RKO (cell line): ENCODE results near the gene FSTL3.
"Not testable (repeated sequence)": the region's sequence is repeated elsewhere in the genome, so short reads cannot be mapped to it uniquely, and the experiment has no call there.

Experiments
- DNase-seq: peaks from one replicate; pipeline ENCODE4 v3.0.0-alpha.2; 2016; ENCODE audit warnings: low spot score

FSTL3 gene

DNA sequence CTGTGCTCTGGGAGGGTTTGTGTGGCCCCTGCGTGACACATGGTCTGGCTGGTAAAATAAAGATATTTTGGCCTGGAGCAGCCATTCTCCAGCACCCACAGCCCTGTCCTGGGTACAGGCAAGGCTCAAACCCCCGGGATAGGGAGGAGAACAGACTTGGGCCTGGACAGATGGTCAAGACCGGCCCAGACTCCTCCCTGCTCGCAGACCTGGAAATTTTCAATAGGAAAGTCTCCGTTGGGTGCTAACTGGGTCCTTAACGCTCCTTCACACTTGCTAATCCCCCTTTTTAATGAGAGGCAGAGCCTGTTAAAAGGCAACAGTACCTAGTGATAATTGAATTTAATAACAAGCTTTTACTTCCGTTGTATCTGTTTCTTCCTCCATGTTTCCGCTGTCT lies 35.1 kb downstream of the FSTL3 start:
- DNase-seq: no peak

DNA sequence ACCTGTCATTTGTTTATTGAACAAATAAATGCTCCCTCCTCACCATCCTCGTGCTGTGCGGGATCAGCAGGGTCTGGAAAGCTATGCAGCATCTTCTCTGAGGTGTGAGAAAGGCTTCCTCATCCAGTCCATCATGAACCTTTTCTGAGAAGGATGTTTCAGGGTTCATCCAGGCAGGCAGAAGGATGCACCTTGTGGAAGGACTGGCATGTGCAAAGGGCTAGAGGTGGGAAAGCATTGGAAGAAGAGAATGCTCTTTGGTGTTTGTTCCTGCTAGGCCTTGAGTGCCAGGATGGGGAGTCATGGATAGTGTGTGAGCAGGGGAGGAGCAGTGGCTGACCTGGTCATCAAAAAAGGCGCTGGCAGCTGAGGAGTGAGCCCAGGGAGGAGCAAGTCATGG lies 39.2 kb downstream of the FSTL3 start:
- DNase-seq: no peak

DNA sequence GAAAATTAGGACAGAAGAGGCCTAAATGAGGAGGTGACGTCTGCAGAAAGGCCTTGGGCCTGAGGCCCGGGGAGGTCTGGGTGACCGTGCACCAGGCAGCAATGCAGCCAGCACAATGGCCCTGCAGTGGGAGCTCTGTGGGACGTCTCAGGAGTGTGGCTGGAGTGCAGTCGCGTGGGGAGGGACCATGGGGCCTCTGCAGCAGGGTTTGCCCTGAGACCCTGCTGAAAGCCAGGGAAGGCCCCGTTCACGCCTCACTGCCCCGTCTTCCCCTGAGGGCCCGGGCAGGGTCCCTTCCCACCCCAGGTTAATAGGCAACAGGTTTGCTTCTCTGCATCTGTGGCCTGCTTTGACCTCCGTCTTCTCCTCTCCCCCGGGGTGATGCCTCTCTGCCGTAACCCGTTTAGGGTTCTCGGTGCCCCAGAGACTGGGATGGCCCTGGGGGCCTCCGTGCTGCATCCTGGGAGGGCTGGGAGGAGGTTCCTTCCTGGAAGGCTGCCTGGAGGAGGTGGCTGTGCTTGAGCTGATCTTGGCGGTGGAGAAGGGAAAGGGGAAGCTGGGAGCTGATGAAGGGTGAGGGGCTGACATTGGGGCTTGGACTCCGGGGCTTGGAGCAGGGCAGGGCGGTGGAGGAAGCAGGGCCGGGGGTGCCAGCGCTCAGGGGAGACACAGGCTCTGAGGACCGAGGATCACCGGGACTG lies 42.2 kb downstream of the FSTL3 start:
- DNase-seq: no peak

DNA sequence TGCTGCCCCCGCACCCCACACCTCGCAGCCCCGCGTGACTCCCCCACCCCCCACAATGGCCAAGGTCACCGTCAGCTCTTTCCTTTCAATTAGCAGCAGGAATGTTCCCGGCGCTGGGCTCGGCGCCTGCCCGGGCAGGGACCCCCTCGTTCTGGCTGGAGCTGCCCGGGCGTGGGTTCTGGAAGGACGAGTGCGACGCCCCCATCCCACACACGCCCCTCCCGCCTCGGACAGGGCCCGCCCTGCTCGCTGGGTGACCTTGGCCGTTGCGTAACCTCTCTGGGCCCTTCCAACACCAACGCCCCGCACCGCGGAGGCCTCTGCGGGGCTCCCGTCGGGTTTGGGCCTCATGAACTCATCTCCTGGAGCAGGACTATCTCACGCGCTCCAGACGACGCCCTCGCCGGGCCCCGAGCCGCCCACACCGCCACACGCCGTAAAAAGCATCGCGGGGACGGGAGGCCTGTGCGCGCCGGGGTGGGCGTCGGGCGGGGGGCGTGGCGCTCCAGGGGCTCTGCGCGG lies 42.9 kb downstream of the FSTL3 start:
- DNase-seq: no peak

DNA sequence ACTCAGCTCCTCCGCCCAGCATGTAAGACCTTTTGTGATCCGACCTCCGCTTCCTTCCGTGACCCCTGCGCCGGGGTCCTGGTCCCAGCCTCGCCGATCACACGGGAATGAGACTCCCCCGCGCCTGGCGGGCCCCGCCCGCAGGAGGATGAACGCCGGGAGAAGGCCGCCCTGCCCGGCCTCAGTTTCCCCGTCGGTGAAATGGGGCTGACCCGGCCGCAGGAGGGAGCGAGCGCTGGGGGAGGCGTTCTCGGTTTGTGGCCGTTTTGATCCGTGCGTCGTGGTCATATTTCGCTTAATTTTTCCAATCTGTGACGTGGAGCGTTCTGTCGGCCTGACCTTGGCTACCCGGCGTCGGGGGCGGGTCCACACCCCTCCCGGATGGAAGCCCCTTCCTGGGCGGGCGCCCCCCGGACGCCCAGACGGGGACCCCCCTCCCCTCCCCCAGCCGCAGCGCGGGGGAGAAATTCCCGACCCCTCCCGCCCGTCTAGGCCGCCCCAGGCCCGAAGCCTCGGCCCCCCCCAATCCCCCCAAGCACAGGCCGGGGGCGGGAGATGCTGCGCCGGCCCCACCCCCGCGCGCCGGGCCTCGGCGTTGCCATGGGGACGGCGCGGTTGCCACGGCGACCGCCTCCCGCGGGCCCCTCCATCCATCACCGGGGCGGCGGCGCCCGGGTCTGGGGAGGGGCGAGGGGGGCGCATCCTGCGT lies 43.6 kb downstream of the FSTL3 start:
- no peak for DNase-seq

DNA sequence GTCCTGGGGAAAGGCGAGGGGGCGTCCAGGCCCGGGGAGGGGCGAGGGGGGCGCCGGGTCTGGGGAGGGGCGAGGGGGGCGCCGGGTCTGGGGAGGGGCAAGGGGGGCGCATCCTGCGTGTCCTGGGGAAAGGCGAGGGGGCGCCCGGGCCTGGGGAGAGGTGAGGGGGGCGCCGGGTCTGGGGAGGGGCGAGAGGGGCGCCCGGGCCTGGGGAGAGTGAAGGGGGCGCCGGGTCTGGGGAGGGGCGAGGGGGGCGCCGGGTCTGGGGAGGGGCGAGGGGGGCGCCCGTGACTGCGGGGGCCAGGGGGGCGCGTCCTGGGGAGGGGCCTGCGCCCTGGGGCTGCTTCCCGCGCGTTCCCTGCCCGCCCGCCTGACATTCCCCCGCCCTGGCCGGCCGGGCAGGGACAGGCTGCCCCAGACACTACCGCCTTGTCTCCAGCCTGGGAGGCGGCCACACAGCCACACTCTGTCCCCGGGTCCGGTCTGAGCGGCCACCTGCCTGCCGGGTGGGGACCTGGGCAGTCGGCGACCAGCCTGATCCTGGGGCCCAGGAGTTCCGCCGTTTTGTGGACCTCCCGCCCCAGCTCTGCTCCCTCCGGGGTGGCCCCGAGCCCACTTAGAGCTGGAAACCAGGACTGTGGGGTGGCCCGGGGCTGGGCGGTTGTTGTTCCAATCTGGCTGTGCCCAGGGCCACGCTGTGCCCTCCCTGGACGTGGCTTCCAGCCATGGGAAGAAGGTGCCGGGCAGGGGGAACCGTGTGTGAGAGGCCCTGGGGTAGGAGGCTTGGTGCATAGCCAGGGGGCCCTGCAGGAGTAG lies 44.4 kb downstream of the FSTL3 start:
- DNase-seq: no peak

DNA sequence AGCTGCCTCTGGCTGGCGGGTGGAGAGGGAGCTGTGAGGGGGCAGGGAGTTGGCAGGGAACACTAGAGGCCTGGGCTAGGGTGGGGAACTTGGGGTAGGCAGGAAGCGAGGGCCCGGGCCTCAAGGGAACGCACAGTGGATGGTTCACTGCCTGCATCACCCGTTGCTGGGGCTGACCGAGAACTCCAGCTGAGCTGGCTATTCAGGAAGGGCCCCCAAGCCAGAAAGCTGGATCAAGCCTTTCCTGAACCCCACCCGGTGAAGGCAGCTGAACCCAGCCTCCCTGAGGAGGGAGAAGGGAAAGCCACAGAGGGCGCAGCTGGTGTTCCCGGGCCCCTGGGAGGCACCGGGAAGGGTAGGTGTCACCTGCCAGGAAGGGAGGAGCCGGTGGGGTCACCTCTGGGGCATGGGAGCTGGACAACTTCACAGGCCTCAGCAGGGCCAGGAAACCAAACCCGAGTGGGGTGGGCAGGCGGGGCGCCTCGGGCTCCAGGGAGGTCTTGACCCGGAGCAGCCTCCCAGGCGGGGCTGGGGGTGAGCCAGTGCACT lies 46.4 kb downstream of the FSTL3 start:
- no peak for DNase-seq

DNA sequence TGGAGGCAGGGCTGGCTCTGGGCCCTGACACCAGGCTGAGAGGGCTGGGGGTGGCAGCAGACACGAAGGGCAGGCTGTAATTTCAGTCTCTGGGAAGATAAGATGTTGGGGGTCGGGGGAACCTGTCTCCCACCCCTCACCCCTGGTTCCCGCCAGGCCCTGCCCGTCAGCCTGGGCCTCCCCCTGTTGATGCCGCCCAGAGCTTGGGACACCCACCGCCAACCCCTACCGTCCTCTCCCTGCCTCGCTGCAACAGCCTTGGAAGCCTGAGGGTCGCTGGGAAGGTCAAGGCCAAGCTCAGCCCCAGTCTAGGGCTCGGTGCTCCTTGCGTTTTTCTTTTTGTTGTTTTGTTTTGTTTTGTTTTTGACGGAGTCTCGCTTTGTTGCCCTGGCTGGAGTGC lies 47.1 kb downstream of the FSTL3 start:
- DNase-seq: no peak

DNA sequence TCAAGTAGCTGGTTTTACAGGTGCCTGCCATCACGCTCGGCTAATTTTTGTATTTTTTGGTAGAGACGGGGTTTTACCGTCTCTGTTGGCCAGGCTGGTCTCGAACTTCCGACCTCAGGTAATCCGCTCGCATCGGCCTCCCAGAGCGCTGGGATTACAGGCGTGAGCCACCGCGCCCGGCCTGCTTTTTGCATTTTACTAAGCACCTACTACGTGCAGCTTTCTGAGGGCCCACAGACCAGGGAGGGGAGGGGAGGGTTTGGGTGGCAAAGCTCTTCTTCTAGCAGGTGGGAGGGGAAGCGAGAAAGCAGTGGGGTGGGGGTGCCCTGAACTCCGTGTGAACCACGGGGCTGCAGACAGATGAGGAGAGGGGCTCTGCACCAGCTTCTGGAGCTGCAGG lies 47.5 kb downstream of the FSTL3 start:
- no peak for DNase-seq

DNA sequence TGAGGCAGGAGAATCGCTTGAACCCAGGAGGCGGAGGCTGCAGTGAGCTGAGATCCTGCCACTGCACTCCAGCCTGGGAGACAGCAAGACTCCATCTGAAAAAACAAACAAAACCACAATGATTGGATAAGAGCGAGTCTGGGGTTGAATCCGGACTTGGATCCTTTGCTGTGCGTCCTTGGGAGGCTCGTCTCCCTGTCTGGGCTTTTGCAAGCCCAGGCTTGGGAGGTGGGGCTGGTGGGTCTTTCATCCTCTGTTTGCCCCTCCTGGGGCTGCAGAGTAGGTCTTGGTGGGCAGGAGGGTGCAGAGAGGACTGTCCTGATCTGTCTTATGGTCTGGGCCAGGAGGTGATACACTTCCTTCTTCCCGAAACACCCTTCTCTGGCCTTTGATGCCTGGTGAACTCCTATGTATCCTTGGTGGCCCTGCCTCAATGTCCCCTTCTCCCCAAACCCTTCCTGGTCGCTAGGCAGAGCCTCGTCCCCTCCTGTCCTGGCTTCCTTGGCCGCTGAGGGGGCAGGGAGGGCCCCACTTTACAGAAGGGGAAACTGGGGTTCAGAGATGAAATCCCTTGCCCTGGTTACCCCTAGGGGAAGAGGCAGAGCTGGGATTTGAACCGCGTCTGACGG lies 49.4 kb downstream of the FSTL3 start:
- DNase-seq: no peak

DNA sequence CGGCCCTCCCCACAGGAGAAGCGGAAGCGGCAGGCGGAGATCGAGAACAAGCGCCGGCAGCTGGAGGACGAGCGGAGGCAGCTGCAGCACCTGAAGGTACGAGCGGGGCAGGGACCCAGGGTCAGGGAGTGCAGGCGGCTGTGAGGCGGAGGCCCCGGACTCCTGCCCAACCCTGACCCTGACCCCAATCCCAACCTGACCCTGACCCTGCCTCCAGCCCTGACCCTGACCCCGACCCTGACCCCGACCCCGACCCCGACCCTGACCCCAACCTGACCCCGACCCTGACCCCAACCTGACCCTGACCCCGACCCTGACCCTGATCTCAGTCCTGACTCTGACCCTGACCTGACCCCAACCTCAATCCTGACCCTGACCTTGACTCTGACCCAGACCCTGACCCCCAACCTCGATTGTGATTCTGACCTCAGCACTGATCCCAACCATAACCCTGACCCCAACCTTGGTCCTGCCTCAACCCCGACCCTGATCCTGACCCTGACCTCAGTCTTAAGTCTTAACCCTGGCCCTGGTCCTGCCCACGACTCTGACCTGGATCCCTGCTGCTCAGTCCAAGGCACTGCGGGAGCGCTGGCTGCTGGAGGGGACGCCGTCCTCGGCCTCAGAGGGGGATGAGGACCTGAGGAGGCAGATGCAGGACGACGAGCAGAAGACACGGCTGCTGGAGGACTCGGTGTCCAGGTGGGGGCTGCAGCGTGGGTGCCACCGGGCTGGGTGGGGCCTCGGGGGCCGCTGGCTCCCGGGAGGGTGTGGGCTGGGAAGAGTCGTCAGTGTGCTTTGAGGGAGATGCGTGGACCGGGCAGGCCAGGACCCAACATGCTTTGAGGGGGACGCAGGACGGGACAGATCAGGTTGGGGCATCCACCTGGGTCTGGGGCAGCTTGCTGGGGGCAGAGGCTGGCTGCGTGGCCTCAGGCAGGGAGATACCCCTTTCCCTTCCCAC lies 51.1 kb downstream of the FSTL3 start:
- no peak for DNase-seq

DNA sequence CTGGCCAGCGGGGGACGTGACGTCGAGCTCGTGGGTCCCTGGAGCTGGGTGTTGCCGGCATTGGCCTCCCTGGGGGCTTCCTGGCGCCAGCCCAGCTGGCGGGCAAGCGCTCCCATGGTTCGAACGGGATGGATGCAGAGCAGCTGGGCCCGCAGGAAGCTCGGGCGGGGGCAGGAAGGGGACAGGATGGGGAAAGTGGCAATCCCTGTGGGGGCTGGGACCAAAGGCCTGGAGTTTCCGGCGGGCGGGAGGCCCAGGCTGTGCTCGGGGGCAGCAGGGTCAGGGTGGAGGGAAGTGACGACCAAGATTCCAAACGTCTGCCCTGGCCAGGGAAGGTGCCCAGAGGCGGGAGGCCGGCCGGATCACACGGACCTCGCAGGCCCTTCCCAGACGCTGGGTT lies 51.8 kb downstream of the FSTL3 start:
- DNase-seq: no peak

DNA sequence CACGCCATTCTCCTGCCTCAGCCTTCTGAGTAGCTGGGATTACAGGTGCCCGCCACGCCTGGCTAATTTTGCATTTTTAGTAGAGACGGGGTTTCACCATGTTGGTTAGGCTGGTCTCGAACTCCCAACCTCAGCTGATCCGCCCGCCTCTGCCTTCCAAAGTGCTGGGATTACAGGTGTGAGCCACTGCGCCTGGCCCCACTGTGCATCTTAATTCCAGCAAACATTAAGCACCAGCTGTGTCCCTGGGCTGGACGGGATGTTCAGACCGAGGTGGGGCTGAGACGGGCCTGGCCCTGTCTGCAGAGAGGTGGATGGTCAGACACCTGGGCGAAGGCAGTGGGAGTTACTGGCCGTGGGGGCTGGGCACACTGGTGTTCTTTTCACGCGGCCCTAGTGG lies 53.4 kb downstream of the FSTL3 start:
- DNase-seq: not testable (repeated sequence)

DNA sequence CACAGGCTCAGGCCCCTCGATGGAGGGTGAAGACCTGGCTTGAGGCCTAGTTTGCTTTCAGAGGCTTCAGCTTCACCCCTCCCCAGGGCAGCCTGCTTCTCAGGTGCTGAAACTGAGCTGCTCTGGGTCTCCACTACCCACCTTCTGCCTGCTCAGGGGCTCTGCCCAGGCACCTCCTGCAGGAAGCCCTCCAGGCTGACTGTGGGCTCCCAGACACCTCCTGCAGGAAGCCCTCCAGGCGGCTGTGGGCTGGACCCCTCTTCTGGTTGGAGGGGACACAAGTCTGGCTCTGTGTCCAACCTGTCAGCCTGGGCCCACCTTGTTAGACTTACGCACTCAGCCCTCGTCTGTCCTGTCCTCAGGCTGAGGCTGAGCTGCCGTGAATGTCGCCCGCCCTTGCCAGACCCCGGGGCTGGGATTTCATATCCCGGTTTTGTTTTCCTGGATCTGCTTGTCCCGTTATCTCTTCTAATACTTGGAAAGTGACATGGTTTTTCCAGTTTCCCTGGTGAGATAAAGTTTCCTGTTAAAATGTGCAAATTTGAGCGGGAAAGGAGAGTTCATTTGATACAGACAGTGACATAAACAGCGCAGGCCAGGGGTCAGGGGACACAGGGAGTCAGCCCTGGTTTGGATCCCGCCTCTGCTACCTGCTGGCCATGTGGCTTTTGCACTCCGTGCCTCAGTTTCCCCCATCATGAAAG lies 53.9 kb downstream of the FSTL3 start:
- no peak for DNase-seq

DNA sequence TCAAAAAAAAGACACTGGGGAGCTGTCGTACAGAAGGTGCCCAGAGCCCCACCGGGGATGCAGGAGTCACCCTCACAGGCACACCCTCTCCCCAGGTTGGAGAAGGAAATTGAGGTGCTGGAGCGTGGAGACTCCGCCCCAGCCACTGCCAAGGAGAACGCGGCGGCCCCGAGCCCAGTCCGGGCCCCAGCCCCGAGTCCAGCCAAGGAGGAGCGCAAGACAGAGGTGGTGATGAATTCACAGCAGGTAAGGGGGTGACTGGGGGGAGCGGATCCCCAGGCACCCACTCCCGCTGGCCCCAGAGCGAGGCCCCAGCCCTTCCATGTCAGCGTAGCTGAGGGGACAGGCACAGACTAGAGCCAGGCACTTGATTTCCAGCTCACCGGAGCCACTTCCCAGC lies 54.8 kb downstream of the FSTL3 start:
- DNase-seq: no peak

DNA sequence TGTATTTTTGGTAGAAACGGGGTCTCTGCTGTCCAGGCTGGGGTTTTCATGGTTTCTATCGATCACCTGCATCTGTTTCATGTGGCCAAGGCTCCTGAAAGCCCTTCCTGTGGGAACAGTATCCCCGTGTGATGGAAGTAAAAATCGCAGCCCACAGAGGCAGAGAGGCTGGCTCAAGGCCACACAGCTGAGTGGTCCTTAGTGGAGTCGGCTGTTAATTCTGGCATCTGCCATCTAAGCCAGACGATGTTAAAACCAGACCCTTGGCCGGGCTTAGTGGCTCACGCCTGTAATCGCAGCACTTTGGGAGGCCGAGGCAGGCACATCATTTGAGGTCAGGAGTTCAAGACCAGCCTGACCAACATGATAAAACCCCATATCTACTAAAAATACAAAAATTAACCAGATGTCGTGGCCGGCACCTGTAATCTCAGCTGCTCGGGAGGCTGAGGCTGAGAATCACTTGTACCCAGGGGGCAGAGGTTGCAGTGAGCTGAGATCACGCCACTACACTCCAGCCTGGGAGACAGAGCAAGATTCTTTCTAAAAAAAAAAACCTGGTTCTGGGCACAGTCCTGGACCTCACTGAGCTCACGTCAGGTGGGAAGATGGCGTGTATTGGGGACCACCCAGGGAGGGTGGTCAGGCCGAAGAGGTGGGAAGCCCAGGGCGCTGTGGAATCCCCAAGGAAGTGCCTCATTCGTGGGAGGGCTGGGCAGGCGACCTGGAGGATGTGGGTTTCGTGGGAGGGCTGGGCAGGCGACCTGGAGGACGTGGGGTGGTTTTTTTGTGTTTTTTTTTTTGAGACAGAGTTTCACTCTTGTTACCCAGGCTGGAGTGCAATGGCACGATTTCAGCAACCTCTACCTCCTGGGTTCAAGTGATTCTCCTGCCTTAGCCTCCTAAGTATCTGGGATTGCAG lies 56.2 kb downstream of the FSTL3 start:
- no peak for DNase-seq
